ENCODE measurements around the gene SPATS2. TPM values are rescaled to one million over a fixed set of nuclear protein-coding genes. Genes with fewer than 3 reads are reported as not detected.

Gene SPATS2
- total and polyA plus RNA-seq, 10 of the 15 experiments (the other 5 are each of a cell fraction or from before 2014, with no cell fraction given), result 9.0 to 54.2 (median 27.5) TPM

DNA sequence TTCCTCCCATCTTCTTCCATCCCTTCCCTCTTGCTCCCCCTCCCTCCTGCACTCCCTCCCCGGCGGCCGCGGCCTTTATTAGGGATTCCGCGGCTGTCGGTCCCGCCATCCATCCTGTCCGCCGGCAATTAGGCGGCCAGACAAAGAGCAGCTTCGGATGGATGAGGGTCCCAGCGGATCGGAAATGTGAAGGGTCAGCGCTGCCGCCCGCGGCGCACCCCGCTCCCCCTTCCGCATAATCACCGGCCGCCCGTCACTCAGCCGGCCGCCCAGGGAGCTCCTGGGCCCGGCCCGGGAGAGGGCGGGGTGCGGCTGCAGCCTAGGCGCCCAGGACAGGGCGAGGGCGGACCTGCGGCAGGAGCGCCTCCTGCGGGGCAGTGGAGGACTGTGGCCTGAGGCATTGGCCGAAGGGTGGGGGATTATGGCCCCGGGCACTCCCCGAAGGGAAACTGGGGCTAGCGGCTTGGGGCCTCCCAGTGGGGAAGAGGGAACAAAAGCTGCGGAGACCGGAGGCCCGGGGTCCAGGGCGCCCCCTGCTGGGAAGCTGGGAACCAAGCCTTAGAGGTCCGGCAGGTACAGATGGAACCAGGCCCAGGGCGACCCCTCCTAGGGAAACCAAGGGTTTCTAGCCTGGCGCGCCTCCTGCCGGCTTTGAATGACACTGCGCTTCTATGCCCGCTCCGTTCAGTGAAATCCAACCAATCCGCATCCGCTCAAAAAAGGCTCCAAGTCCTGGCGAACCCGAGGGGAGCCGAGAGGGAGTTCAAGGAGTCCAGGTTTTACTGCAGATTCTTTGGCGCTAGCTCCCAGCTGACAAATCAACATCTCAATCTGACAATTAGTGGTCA, 25.0 kb upstream of the SPATS2 start (continued):
- TF ChIP-seq SREBF1 (IDR thresholded peaks at IDR 0.05; ENCODE audit: low read length) (no peak), CREM (IDR thresholded peaks at IDR 0.05; ENCODE audit: low read depth) (no peak), BACH1 (IDR thresholded peaks at IDR 0.05; ENCODE audit: borderline replicate concordance) (no peak), SREBF2 (IDR thresholded peaks at IDR 0.05; ENCODE audit: low read length) (no peak), RBBP5 (conservative IDR thresholded peaks at IDR 0.05) (no peak), GATAD2B (conservative IDR thresholded peaks at IDR 0.05; ENCODE audit: low read depth) (no peak), HDAC6 (IDR thresholded peaks at IDR 0.05; ENCODE audit: unreplicated experiment) (no peak), ZNF622 (IDR thresholded peaks at IDR 0.05) (no peak), RELA (IDR thresholded peaks at IDR 0.05; ENCODE audit: borderline replicate concordance, partially characterized antibody) (no peak), TCF7 (IDR thresholded peaks at IDR 0.05; ENCODE audit: borderline replicate concordance) (no peak), BHLHE40 (IDR thresholded peaks at IDR 0.05; ENCODE audit: borderline replicate concordance in 1 of 2, low read depth in 2 of 2, low read length in 1 of 2) (peak in 1 of 2 experiments; percentile 18; a peak in 1 of 4 replicates), BCL11A (IDR thresholded peaks at IDR 0.05; ENCODE audit: low read depth, low read length) (no peak), FOS (IDR thresholded peaks at IDR 0.05; ENCODE audit: borderline replicate concordance, extremely low read depth, insufficient read length) (no peak), EZH2 (IDR thresholded peaks at IDR 0.05; ENCODE audit: borderline replicate concordance, control insufficient read depth, low read depth, low read length) (no peak), NRF1 (conservative IDR thresholded peaks at IDR 0.05; ENCODE audit: low read depth, low read length) (no peak), ZNF274 (IDR thresholded peaks at IDR 0.05; ENCODE audit: insufficient read depth, insufficient read length) (no peak)
- TF ChIP-seq, protein P1, sequence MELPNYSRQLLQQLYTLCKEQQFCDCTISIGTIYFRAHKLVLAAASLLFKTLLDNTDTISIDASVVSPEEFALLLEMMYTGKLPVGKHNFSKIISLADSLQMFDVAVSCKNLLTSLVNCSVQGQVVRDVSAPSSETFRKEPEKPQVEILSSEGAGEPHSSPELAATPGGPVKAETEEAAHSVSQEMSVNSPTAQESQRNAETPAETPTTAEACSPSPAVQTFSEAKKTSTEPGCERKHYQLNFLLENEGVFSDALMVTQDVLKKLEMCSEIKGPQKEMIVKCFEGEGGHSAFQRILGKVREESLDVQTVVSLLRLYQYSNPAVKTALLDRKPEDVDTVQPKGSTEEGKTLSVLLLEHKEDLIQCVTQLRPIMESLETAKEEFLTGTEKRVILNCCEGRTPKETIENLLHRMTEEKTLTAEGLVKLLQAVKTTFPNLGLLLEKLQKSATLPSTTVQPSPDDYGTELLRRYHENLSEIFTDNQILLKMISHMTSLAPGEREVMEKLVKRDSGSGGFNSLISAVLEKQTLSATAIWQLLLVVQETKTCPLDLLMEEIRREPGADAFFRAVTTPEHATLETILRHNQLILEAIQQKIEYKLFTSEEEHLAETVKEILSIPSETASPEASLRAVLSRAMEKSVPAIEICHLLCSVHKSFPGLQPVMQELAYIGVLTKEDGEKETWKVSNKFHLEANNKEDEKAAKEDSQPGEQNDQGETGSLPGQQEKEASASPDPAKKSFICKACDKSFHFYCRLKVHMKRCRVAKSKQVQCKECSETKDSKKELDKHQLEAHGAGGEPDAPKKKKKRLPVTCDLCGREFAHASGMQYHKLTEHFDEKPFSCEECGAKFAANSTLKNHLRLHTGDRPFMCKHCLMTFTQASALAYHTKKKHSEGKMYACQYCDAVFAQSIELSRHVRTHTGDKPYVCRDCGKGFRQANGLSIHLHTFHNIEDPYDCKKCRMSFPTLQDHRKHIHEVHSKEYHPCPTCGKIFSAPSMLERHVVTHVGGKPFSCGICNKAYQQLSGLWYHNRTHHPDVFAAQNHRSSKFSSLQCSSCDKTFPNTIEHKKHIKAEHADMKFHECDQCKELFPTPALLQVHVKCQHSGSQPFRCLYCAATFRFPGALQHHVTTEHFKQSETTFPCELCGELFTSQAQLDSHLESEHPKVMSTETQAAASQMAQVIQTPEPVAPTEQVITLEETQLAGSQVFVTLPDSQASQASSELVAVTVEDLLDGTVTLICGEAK (IDR thresholded peaks at IDR 0.05; ENCODE audit: borderline replicate concordance), result no peak
- TF ChIP-seq, protein P2, sequence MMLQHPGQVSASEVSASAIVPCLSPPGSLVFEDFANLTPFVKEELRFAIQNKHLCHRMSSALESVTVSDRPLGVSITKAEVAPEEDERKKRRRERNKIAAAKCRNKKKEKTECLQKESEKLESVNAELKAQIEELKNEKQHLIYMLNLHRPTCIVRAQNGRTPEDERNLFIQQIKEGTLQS (IDR thresholded peaks at IDR 0.05; ENCODE audit: borderline replicate concordance, extremely low read depth, low read depth, low read length), result no peak
- TF ChIP-seq, protein P3, sequence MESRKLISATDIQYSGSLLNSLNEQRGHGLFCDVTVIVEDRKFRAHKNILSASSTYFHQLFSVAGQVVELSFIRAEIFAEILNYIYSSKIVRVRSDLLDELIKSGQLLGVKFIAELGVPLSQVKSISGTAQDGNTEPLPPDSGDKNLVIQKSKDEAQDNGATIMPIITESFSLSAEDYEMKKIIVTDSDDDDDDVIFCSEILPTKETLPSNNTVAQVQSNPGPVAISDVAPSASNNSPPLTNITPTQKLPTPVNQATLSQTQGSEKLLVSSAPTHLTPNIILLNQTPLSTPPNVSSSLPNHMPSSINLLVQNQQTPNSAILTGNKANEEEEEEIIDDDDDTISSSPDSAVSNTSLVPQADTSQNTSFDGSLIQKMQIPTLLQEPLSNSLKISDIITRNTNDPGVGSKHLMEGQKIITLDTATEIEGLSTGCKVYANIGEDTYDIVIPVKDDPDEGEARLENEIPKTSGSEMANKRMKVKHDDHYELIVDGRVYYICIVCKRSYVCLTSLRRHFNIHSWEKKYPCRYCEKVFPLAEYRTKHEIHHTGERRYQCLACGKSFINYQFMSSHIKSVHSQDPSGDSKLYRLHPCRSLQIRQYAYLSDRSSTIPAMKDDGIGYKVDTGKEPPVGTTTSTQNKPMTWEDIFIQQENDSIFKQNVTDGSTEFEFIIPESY (IDR thresholded peaks at IDR 0.05), result no peak
- TF ChIP-seq, protein P4, sequence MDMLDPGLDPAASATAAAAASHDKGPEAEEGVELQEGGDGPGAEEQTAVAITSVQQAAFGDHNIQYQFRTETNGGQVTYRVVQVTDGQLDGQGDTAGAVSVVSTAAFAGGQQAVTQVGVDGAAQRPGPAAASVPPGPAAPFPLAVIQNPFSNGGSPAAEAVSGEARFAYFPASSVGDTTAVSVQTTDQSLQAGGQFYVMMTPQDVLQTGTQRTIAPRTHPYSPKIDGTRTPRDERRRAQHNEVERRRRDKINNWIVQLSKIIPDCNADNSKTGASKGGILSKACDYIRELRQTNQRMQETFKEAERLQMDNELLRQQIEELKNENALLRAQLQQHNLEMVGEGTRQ (IDR thresholded peaks at IDR 0.05; ENCODE audit: borderline replicate concordance, low read depth, low read length), result no peak
- TF ChIP-seq, protein P5, sequence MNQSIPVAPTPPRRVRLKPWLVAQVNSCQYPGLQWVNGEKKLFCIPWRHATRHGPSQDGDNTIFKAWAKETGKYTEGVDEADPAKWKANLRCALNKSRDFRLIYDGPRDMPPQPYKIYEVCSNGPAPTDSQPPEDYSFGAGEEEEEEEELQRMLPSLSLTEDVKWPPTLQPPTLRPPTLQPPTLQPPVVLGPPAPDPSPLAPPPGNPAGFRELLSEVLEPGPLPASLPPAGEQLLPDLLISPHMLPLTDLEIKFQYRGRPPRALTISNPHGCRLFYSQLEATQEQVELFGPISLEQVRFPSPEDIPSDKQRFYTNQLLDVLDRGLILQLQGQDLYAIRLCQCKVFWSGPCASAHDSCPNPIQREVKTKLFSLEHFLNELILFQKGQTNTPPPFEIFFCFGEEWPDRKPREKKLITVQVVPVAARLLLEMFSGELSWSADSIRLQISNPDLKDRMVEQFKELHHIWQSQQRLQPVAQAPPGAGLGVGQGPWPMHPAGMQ (IDR thresholded peaks at IDR 0.05; ENCODE audit: borderline replicate concordance), result no peak
